Measurements from ENCODE around the gene PAPOLA.

Gene PAPOLA

DNA sequence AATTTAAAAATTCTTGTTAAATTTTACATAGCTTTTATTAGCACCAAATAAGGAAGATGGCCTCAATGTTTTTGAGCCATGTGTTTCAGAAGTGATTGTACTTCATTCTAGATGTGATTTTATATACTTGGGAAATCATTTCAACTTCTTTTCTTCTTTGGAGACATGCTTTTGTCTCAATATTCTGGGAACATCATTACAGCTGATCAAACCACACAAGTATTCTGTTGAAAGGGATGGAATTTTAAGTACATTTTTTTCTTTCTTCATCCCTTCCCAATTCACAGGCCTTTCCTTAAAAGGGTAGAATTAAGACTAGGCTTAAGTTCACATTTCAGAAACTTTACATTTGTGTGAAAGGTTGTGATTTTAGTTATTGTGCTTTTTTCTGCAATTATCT, 66.4 kb downstream of the PAPOLA start:
- no peak for DNase-seq

DNA sequence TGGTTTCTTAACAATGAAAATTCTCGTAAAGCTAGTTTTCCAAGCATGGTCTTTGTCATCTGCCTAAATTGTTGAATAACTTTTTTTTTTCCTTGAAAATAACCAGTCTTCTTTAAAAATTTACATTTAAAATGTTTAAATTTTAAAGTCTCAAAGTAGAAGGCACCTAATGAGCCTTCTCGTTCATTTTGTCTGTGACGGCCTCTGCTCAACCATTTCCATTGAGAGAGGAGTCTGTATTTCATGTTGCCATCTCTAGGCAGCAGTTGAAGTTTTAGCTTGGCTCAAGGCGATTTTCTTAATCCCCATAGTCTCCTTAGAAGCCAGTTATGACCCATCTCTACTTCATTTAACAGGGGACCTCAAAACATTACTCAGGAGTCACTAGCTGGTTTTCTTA, 69.1 kb downstream of the PAPOLA start:
- DNase-seq = no peak

DNA sequence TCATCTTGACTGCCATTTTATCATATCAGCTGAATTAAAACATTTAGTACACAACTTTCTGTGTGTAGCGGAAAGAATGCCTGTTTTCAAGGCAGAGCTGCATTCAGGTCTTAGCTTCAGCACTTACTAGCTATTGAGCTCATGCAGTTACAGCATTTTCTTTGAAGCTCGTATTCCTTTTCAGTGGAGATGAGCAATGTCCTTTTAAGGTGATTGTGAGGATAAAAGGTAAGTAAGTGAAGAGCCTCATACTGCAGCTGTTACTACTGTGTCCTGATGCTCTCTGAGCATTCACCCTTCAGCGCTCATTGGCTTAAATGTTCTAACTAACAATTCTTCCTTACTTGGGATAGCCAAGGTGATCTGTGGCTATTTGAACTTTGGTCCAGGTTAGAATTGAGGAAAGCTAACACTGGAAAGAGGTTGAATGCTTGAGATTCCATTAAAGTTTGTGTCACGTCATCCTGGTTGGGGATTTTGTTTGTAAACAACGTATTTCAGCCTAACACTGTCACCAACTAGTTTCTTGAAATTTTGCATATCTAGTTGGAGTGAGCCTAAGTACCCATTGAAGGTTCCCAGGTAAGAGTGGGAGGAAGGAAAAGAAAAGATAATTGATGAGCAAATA, 71.4 kb downstream of the PAPOLA start:
- DNase-seq = no peak

DNA sequence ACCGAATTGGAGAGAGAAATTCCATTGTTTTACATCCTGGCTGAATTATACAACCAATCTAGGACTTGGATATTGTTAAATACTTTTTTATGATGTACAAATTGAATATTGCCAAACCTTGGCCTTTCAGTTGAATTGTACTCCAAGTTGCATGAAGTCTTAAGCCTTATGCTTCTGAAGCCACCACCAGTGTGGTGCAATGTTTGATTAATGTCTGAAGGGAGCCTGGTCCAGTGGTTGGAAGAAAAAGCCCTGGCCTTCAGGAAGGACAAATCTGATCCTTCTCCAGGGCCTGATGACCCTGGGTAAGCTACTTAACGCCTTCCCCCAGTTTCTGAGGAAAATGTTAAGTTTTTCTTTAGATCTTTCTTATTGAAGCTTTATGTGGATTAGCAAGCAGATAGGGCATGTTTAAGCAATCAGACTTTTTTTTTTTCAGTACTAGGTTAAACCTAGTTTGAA, 72.0 kb downstream of the PAPOLA start:
- DNase-seq = peak; percentile 51

DNA sequence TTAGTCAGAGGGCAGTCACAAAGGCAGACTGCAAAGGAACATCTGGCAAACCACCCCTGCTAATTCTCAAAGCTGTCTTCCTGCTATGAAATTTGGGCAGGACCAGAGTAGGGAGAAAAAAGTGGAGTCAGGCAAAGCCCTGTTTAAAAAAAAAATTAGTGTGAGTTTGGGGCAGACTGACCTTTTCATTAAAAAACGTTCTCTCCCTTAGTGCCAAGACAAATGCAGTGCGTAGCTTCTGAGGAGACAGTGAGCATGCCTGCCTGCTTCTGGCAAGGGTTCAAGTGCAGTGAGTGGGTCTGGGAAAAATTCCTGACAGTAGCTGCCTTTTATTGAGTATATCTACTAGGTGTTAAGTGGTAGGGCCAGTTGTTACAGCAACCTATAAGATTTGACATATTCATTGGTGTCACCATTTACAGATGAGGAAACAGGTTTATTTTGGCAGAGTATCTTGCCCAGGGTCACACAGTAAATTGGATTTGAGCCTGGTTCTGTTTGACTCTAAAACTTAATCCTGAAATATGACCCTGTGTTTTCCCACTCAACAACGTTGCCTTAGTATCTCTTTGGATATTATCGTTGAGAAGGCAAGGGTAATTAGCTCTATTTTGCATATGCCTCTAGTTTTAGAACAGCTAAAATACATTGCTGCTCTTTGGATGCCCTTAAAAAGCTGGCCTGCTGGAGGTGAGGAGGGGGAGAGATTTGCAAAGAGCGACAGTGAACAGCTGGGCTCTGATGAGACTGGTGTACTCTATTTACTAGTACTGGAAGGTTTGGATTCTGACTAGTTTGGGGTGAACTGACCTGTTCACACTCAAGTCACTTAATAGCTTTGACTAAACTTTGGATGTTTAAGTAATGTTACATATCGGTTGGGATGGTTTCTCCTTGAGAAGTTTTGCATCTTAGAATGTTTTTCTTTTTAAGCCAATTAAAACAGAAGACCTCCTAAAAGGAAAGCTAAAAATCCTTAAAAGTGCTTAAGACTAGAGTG, 72.8 kb downstream of the PAPOLA start:
- peak; percentile 85 for DNase-seq

DNA sequence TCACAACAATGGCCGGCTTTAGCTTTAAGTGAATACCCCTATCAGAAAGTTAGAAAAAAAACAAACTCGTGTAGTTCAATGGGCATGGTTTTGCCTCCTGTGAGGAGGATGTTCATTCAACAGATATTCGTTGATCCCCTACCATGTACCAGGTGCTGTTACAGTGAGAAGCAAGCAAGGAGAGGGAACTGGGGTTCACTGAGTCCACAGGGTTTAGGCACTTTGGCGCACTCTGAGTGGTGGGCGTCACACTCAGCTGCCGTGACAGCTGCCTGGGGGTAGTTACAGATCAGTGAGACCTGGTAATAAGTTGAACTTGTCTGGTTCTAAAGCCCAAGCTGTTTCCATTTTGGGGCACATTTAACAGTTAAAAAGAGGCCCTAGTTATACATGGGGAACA, 74.2 kb downstream of the PAPOLA start:
- no peak for DNase-seq

DNA sequence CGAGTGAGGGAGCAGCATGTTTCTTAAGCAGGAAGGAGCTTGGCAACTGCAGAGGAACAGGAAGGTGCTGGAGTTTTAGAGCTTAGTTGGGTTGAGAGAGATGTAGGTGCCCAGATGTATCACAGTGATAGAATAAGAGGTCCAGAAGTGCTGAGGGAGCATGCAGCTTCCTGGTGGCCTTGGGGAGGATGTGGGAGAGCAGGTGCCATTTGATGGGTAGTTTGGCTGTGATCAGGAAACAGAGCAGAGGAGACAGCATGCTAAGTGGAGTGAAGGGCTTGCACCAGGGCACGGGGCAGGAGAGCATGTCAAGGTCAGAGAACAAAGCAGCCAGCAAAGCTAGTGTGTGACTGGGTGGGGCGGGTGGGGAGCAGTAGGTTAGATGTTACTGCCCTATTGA, 74.8 kb downstream of the PAPOLA start:
- DNase-seq = no peak

DNA sequence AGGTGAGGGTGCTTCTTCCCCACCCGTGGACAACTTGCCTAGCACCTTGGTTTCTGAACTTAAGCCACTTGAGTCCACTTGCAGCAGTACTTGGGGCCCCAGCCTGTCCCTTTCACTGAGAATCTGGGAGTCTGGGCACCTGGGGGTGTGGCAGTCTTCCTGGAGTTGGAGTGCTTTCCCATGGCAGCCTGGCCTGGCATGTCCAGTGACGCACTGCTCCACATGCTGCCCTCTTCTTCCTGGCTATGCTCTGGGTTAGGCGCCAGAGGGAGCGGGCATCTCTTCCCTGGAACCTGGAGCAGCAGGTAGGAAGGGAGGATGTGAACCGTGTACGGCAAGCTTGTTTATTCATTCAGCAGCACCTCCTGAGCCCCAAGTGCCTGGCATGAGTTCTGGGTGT, 76.4 kb downstream of the PAPOLA start:
- DNase-seq = no peak

DNA sequence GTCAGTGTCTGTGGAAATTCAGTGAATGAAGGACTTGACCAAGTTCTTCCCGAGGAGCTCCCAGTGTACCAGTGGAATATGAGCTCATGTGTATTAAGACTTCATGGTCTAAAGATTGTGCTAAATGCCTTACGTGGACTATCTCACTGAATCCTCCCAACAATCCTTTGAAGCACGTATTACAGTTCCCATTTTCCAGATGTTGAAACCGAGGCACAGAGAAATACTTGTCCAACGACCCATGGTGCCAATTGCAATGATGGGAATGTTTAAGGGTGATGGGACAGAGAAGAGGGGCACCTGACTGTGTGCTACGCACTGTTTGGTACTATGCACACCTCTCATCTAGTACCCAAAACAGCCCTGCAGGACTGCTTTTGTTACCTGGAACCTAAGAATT, 77.2 kb downstream of the PAPOLA start:
- DNase-seq = no peak

DNA sequence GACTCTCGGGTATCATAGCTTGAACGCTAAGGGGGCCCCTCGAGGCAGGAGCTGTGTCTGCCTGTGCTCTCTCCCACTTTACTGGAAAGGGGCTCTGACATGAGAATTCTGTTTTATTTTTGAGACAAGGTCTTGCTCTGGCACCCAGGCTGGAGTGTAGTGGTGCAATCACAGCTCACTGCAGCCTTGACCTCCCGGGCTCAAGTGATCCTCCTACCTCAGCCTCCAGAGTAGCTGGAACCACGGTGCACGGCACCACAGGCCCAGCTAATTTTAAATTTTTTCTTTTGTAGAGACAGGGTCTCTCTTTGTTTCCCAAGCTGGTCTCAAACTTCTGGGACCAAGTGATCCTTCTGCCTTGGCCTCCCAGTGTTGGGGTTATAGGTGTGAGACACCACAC, 77.7 kb downstream of the PAPOLA start:
- no peak for DNase-seq

DNA sequence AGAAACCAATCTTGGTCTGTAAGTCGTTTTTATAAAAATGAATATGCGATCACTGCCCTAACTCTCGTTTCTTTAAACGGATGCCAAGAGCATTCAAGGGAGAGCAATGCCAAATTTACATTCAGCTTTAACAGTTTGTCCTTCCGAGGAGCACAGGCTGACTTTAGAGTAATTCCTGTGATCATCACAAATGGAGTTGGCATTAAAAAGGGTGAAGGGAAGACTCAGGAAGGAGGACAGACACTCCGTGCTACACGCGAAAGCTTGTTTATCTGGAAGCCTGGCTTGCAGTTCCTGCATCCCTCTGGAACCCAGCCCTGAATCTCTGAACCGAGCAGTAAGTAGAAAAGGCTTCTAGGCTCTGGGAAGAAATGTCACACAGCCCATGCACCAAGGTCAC, 78.4 kb downstream of the PAPOLA start:
- no peak for DNase-seq

DNA sequence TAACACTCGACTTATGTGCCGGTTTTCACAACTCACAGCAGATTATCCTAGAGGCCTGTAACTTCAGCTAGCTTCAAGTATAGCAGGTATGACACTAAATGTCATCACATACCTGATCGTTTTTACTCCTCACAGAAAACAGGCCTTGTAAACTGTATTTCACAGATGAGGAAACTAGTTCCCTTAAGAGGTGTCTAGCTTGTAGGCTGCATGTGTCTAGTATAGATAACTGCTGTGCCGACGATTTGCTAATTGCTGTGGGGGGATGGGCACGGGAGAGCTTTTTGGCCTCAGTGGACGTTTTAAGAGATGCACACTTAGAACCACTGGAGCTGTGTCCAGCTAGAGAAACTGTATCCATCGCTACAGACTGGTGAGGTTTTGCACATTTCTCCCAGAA, 78.8 kb downstream of the PAPOLA start:
- DNase-seq = no peak

DNA sequence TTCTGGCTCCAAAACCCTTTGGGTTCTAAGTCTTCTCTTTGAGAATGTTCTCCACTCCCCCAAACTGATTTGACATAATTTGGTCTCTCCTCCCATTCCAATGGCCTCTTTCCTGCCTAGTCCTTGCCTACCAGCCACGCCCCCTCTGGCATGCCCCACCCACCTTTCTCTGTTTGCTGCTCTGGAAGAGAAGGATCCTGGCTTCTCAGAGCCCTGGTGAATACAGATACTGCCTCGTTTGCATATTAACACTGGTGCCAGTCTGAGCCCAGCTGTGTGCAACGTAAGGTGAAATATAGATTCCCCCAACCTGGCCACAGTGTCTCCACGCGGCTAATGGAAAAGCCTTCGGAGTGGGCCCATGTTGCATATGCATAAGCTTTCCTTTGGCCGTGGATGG, 79.7 kb downstream of the PAPOLA start:
- peak; percentile 24 for DNase-seq

DNA sequence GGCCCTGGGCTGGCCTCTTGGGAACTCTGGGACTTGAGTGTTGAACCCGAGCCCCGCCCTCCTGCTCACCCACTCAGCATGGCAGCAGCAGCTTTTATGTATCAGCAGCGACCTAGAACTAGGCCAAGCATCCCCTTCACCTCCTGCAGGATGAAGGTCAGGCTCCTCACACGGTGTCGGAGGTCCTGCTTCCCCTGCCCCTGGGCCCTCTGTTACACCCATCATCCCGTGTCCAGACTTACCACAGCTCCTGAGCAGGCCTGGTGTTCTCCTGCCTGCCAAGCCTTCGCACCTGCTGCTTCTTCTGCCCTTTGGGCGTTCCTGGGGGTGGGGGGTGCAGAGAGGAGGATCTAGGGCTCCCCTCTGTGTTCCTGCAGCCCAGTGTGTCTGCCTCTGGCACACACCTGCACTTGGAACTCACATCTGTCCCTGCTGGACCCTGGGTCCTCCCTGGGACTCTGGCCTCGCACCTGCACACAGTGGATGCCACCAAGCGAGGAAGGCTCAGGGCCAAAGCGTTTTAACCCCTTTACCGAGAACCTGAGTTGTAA, 80.3 kb downstream of the PAPOLA start:
- DNase-seq = no peak

DNA sequence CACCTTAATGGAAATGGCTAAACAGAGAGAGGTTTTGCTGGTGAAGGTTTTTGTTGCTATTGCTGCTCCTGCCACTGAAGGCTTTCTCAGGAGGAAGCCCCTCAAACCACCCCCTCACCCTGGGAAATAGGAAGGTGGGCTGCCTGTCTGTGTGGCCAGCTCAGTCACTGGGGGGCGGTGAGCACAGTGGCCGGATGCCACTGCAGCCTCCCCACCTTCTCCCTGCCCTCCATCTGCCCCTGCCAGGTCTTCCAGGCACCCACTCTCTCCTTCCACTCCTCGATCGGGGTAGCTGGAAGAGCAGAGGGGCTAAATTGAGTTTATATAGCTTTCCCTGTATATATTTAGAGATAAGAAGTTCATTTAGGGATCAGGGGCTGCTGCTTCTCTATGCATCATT, 80.8 kb downstream of the PAPOLA start:
- no peak for DNase-seq

DNA sequence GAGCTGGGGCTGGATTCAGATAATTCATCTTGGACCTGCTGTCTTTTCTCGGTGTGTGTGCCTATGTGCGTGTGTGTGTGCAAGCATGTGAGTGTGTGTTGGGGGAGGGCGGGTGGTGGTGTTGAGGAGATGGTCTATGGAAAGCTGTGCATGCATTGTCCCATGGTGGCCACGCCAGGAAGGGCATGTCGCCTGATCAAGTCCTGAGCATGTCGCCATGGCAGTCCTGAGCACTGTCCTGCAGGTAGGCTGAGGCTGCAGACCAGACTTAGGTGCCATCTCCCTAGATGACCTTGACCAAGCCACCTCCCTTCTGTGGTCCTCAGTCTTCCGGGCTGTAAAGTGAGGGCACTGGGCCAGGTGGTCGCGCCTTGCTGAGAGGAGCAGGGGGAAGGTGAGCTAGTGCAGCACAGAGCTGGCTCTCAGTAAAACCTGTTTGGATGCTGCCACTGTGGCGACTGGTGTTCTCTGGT, 81.4 kb downstream of the PAPOLA start:
- DNase-seq = no peak

DNA sequence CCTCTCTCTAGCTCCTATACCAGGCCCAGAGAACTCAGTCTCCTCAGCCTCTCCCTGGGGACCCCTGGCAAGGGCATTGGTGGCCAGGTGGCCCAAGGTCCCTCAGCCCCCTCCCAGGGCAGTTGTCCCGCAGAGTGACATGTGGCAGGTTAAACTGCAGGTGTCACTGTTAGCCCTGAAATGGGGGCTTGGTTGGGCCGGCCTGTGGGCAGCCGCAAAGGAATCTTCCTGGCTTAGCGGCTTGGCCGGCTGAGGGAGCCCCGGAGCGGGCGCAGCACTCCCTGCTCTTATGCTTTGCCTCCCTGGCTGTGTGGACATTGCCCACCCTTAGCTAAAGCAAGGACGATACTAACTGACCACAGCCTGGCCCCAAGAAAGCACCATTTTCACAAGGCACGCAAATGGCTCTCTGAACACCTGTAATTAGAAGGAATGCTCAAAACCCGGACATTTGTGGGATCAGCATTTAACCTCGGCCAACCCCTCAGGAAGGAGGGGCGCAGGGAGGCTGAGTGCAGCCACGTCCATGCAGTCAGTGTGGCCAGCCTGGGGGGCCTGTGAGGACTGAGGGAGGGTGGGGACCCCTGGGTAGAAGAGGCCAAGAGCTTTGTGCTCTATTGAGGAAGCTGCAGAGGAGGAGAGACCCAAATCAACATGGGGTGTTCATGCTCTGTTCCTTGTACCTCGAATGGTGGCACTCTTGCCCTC, 82.2 kb downstream of the PAPOLA start:
- DNase-seq = peak; percentile 90

DNA sequence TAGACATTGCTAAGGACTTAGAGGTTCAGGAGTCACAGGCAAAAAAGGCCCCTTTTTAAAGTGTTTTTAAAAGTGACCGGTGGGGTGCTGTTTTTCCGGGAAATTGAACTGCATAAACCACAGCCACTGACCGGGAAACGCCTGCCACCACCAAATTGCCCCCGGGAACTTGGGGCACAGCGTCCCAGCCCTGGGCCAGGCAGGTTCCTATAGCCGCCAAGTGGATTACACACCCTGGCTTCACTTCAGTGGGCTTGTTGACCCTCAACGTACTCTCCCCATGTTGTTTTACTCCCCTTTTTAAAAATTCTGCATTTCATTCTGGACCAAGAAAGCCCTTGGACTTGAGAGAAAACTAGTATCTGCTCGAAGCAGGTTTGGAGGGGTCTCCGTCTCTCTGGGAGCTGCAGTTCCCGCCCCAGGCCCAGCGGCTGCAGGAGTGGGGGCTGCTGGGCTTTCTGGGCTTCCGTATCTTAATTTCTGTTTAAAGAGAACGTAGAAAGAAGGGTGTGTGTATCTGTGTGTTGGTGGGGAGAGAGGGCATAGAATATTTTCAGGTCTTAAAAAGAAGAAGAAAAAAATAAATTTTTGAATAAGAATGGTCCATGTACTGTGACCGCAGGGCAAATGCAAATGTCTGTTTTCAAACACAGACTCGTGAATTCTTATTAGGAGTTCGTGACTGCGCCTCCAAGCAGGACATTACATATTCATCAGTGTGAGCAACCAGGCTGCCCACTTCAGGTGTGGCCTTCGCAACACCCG, 82.9 kb downstream of the PAPOLA start:
- DNase-seq = no peak

DNA sequence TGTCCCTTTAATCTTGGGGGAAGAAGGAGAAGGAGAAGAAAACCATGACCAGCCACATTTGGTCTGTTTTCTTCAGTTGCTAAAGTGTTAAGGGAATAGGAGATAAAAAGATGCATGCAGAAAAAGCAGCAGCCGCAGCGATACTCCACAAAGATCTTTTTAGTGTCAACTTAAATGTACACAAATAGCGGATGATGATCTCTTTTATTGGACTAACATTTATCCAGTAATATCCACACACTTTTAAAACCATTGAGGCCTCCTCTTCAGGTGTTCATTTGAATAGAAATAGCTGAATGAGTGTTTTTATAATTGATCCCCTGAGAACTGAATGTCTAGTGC, 83.5 kb downstream of the PAPOLA start:
- DNase-seq = no peak

DNA sequence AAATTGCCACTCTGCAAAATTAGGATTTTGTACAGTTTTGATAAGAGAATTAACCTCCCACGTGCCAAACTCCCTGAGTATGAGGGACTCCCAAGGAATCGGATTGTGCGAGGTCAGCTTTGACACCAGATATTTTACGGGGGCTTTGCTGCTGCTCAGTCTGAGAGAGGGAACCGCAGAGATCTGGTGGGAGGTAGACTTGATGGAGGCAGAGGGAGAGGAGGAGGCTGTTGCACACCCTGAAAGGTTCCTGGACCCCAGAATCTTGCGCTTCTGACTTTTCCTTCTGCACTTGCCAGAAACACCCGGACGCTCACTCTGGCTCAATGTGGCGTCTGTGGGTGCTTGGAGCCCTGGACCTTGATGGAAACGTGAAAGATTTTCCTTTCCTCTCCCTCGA, 83.9 kb downstream of the PAPOLA start:
- no peak for DNase-seq

DNA sequence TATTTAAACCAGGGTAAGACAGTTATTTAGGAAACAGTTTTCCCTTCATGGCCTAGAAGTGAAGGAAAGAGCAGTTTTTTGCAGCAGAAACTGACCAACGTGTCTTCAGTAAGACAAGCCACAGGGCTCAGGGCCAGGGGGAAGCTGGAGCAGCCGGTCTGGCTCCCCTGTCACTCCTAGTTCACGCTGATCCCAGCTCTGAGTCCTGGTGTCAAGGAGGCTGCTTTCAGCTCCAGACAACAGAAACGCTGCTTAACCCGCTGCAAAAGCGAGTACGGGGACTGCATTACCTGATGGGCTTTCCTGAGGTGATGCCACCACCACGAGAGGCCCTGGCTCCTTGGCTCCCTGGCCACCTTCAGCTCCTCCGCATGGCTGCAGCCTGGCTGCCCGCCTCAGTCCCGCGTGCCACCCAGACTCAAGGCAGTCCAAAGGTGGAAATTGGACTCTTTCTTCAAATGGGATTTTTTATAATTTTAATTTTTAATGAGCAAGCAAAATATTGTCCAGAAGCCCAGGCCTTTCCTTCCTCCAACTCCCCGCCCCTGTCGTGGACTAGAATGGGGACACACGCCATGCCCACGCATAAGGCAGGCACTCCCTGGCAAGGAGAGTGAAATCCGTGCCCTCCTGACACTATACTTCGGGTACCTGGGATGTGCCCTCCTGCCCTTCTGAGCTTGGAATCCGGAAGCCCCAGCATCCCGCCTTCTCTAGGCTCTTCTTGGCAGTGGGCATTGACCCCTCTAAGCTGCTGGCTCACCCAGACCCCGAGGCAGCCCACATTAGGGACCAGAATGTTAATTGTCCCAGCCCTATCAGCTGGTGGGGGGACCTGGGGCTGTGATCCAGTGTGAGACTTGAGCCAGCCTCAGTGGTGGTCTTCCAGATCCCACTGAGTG, 85.0 kb downstream of the PAPOLA start:
- DNase-seq = no peak

All from NCI-H82 (cell line).